CD4-positive, alpha-beta T cell treated with Interleukin-17A for 1 hour (primary cell): ENCODE measurements around the gene ZDHHC9.
A peak's percentile ranks its signal among the peaks of the same experiment; 100 is the strongest.
"Not testable (repeated sequence)": the region's sequence is repeated elsewhere in the genome, so short reads cannot be mapped to it uniquely, and the experiment has no call there.

ENCODE experiments used
- DNase-seq: peaks from one replicate; pipeline ENCODE4 v3.0.0-alpha.2; 2020

The ZDHHC9 gene

DNA sequence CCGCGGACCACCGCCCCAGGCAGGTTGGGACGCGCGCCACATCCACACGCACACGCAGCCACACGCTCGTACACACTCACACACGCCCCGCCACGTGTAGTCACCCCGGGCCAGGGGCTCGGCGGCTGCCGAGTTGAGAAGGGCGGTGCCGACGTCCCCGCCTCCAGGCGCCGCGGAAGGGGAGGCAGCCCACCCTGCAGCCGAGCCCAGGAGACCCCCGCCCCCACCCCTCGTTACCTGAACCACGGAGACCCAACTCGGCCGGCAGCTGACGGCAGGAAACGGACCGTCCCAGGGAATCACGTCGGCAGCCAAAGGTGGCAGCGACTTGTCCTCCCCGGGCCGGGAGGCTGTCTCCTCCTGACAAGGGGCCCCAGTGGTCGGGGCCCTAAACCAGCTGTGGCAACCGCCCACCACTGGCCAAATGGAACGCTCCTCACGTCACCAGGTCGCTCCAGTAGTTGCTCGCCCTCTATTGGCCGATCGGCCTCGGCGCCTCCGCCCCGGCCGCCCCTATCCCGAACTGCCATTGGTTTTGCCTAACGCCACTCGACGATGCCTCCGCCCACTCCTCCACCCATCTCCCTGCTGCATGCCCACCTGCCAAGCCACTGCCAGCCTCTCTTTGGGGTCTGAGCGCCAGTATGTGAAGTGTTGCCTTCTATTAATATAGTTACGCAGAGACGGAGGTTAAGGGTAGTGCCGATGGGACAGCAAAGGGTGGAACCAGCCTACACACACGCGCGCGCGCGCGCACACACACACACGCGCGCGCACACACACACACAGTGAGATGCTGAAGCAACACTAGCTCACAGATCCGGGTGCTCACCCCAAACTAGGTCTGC, at the start of gene ZDHHC9:
ZDHHC9 (minus strand) TSS at position 428 of the 848 bp plus-strand sequence. CDS start 1,941 bp downstream, outside the sequence.
- peak; percentile 90 for DNase-seq

DNA sequence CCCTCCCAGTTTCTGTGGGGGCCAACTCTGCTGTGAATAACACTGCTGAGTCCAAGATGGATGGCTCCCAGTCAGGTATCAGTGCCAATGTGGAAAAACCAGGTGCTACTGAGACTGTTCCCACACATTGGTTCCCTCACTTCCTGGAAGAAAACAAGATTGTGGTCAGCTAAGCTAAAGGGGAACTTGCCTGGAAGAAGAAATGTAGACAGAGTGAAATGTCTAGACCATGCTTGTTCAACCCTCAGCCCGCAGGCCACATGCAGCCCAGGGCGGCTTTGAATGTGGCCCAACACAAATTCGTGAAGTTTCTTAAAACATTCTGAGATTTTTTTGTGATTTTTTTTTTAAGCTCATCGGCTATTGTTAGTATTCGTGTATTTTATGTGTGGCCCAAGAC, 33.7 kb upstream of the ZDHHC9 start:
- no peak for DNase-seq

DNA sequence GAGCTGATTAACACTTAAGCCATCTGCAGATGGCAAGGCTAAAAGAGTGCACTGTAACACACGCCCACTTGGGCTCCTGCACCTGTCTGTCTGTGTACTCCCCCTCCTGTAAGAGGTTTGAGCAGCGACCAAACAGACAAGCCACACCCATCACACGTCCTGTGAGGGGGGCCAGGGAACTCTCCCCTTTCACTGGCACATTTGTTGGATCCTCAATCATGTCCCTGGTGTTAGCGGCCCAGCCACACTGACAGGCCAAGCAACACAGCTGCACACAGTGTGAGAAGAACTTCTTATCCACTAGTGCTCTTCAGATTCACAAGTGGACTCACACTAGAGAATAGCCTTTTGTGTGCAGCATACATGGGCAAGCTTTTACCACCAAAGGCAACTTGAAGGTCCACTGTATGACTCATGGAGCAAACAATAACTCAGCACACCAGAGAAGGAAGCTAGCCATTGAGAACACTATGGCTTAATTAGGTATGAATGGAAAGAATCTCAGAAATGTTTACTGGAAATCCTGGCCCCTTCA, 33.2 kb upstream of the ZDHHC9 start:
- no peak for DNase-seq

DNA sequence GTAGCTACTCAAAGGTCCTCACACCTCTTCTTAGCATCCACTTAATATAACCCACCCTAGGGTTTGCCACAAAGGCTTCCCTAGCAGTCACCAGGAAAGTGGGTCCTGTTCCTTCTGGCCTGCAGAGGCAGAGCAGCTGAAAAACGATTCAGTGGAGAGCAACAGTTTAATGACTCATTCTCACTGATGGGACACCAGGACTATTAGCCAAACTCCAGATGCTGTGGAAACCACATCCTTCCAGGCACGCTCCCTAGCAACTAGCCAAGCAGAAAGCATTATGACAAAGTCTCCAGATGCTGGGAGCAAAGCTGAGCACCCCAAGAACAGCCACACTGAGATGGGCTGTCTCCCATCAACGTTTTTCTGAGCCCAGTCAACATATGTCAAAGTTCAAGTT, 32.0 kb upstream of the ZDHHC9 start:
- DNase-seq, result no peak

DNA sequence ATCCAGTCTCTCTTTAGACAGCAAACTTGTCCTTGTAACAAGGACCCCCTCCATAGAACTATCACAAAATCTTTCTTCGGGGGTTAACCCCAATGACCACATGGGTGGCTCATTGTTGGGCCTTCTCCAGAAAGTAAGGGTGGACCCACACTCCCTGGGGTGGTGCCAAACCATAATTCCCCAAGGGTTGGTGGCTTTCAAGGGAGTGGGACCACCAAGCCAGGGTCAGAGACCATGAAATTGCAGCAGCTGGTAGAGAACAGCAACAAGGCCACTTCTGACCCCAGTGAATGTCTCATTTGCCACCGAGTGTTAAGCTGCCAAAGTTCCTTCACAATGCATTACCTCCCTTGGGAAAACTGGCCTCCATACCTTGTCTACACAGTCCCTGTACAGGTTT, 28.8 kb upstream of the ZDHHC9 start:
- DNase-seq, result no peak

DNA sequence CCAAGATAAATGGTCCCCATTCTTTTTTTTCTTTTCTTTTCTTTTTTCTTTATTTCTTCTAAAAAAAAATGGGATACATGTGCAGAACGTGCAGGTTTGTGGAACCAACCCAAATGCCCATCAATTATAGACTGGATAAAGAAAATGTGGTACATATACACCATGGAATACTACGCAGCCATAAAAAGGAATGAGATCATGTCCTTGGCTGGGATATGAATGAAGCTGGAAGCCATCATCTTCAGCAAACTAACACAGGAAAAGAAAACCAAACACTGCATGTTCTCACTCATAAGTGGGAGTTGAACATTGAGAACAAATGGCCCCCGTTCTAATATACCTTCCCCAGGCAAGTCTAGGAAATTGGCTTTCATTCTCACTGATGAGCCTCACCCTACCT, 22.6 kb upstream of the ZDHHC9 start:
- not testable (repeated sequence) for DNase-seq

DNA sequence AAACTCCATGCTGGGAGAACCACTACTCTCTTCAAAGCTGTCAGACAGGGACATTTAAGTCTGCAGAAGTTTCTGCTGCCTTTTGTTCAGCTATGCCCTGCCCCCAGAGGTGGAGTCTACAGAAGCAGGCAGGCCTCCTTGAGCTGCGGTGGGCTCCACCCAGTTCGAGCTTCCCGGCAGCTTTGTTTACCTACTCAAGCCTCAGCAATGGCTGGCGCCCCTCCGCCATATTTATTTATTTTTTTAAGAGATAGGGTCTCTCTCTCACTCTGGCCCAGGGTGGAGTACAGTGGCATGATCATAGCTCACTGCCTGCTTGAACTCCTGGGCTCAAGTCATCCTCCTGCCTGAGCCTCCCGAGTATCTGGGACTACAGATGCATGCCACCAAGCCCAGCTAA, 15.4 kb upstream of the ZDHHC9 start:
- not testable (repeated sequence) for DNase-seq

DNA sequence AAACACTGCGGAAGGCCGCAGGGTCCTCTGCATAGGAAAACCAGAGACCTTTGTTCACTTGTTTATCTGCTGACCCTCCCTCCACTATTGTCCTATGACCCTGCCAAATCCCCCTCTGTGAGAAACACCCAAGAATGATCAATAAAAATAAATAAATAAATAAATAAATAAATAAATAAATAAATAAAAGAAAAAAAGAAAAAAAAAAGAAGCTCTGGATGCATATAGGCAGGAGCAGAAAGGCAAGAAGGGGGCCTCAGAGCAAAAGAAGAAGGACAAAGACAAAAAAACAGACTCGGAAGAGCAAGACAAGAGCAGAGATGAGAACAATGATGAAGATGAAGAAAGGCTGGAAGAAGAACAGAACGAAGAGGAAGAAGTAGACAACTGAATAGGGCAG, 8.1 kb upstream of the ZDHHC9 start:
- not testable (repeated sequence) for DNase-seq

DNA sequence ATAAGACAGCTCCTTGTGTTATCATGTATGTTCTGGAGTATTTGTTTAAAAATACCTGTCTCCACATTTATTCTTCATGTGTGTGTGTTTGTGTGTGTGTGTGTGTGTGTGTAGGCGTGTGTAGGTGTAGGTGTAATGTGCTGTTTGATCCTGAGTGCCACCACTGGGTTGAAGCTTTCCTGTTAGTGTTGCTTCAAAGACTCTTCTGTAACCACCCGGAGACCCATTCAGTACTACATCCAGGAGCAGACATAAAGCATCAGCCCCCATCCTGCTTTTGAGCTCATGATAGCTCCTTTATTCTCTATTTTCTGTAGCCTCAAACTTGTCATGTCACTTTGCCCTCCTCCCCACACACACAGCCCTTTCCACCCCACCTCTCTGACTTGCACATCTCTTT, 3.0 kb upstream of the ZDHHC9 start:
- no peak for DNase-seq

DNA sequence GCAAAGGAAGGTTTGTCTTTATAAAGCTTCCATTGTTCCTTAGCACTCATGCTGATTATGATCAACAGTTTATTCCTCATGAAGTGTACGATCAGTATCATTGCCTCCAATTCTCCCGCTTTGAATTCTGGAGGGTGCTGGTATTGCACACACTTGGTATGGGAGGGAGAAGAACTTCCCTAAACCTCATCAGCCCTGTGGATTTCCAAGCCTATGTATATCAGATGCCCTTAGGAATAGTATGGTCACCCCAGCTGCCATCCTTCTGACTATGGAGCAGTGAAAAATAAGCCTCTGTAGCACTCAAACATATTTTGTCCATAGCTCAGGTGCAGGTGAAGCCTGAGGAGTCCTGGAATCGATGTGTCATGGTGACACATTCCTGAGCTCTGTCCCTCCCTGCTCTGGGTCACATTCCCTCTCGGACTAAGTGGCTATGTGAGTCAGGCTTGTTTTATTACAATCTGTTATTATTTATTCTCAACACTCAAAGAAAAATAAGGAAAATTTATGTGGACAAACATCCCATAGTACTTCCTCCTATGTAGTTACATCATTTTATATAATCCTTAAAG, 2.0 kb upstream of the ZDHHC9 start:
- DNase-seq, result no peak

DNA sequence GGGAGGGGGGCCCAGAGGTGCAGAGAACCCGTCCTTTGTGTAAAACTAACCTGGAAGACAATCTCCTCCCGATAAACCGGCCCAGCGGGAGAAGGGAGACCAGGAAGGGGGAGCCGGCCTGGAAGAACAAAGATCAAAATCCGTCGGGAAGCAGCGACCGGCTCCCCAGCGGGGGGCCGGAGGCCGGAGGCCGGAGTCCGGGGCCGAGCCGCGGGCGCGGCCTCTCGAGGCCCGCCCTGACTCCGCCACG, 552 bp downstream of the ZDHHC9 start:
- no peak for DNase-seq

DNA sequence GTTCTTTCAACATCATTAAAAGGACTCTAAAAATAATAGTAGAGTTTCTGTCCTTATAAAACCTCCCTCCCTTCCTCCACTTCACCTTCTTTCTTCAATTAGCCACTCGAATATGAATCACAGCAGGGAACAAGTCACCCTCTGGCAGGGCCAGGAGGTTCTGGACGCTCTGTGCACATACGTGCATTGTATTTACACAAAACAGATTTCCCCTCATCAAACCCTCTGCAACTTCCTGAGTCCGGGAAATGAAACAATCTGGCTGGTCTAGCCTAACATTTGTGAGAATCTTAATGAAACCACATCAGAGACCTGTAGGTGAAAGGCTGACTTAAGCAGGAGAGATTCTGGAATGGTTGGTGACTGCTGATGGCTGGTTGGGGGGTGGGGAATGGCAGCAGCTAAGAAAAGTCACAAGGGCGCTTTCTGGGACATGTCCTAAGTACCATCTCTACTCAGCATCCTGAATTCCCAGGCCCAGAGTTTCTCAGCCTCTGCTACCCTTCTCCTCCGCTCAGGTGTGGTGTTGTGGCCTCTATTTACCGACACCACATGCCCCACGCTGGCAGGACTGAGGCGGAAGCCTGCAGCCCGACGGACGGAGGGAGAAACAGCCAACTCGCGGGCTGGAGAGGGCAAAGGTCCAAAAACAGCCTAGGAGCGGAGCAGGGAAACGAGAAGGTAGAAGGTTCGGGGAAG, 1.0 kb downstream of the ZDHHC9 start:
- DNase-seq, result no peak

DNA sequence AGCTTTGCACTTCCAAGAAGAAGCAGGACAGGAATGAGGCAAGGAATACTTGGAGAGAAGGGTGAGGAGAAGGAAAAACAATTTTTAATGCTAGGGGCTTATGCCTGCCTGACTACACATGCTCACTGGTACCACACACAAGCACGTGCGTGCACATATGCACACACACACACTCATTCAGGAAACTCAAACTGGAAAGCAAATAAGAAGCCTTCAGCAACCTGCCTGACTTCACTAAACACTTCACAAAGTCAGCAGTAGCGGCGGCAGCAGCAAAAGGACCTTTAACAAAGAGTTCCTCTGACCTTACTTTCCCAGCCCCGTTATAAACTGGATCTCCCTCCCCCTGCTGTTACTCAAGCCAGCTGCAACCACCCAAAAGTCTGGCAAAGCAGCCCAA, 3.3 kb downstream of the ZDHHC9 start:
- no peak for DNase-seq

DNA sequence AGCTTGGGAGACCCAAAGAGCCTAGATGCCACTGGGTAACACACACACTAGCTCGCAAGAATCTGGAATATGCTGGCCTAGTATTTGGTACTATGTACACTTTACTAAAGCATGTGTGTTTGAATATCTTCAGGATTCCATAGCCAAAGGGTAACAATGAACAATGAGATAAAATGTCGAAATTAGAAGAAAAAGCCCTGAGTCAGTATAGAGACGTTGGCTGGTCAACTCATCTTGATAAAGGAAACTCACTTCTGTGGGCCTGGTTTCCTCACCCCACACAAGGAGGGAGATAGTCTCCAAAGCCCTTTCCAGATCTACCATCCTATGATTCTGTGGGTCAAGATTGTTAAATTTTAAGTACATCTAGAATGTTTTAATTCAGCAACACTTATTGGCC, 6.9 kb downstream of the ZDHHC9 start:
- DNase-seq, result no peak

DNA sequence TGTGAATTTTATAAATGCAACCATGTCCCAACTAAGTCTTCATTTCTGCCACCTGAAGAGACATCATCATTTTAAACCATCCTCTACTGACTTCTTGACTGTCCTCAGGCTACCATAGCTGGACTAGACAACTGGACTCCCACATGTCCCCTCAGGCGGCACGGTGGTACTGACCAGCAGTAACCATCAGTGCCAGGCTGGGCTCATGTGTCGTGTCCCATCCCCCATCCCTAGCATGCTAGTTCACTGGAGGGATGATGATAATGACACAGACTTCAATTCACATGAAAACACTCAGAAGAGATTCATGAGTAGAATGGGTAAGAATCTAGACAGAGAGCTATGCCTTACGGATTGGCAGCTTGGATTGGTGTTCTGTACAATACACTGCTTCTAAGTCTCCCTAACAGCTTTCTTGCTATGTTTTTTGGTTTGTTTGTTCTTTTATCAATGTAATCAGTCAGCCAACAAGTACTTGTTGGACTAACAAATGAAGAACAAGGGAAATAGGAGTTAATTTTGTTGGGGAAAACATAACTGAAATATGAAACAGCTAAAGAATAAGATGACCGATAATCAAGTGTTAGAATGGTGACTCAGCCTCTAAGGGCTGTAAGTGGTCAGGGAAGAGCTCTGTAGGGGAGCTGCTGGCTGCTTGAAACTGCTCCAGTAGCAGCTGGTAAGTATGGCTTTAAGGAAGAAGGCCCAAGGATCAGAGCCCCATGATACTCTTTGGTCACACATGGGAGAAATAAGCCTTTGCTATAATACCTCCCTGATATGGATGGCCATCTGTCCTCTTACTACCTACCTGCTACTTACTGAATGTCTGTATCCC, 10.3 kb downstream of the ZDHHC9 start:
- DNase-seq, result no peak

DNA sequence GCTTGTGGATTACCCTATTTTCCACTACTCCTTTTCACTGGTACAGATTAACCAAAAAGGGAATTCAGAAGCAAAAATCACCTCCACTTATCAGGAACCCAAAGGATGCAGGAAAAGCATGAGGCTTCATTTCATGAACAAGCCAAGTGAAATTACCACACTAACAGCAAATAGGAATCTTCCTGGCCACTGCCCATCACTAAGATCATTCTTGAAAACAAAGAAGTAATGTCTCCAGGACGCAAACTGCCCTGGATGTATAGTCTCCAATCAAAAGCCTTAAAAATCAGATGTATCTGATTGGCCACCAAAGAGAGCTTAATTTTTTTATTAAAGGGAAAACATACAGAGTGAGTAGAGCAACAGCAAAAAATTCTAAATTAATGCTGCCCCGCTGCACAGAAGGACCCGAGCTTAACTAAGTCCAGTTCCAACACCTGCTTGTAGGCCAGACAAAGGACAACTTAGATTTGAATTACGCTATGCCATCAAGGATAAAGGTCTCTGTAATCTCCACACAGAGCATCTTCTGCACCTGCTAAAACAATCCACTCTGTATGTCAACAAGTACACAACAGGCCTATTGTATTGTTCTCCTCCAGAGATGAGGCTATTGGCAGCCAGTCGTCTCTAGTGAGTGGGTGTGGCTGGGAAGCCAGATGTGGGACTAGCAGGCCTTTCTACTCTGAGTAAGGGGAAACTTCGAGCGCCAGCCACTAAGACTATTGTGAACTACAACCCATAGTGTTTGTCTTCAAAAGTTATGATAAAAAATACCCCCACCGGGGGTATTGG, 12.4 kb downstream of the ZDHHC9 start:
- DNase-seq, result no peak

DNA sequence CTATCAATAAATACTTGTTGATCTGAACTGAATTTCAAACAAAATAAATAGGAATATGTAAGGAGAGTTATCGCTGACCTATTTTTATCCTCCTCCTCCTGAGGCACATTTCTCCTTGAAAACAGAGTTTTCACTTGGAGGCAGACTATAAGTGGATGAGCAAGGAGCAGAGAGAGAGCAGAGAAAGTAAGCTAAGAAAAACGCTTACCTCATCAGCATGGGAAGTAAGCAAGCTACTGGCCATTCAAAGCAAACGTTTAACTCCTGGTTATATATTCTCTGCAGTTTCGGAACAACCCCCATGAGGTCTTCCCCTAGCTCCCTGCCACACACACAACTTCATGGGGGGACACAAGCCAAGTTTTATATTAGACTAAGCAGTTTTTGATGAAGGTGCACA, 13.2 kb downstream of the ZDHHC9 start:
- DNase-seq, result no peak

DNA sequence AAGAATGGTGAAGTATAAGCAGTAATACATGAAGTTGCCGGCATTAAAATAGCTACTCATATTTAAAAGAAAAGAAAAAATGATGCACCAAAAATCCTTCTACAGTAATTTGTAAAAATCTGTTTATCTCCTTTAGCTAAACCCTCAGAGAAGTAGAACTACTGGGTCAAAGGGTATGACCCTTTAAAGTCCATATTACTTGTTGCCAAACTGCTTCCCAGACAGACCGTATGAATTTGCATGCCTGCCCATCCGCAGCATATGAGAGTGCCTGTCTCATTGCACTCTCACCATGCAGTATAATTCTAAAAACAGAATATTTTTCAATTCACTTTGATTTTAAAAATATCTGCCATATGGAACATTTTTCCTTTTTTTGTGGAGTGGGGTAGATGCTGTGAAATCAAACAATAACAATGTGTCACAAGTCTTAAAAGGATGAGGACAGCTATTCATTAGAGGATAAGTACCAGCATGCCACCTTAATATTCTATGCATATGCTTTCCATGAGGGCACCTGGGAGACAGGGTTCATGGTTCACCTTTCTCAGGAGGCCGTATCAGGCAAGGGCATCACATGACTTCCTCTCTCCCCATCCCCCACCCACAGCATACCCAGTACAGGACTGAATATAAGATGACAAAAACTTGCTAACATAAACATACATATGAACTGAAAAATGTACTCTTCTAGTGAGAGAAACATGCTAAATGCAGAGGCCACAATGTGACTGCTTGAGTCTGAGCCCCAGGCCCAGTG, 17.8 kb downstream of the ZDHHC9 start:
- DNase-seq, result peak; percentile 13

DNA sequence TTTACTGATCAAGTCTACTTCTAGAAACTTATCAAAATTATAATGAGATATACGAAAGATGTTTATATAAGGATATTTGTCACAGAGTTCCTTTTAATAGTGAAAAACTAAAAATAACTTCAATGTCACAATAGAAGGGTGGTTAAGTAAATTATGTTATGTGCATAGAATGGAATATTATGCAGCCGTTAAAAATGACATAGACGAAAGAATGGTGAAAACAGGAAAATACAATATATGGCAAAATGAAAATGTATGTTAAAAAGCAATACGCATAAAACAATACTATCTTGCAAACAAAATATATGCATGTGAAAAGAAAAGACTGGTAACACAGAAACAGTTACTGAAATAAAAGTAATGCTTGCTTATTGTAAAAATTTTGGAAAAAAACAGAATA, 19.1 kb downstream of the ZDHHC9 start:
- no peak for DNase-seq

DNA sequence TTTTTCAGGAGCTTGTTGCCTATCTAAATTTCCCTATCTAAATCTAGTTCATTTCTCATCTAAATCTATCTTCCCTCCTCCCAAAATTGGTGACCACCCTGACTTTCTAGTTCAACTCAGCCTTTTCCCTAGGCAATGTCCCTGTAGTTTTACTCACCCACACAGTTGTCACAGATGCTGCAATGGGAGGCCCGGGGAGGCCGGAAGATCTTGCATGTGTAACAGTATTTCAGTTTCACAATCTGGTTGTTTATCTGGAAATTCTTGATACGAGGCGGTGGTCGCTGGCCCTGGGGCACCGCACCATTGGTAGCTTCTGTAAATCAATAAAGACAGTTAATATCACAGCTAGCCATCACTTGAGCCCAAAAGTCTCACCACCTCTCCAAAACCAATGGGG, 20.2 kb downstream of the ZDHHC9 start:
- no peak for DNase-seq

DNA sequence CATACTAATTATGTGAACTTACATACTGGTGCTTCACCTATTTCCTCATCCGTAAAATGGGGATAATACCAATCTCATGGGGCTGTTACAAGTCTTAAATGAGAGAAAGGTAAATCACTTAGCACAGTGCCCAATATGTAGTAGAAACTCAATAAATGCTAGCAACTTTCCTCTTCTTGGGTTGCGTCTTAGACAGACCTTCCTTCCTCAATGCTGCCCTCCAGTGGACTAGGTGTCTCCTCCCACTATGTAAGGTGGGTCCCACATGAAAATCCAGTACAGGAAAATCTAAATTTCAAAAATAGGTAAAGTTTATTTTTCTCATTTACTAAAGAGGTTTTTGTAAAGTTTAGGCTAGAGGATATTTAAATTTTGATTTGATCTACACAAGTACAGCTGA, 20.6 kb downstream of the ZDHHC9 start:
- DNase-seq, result peak; percentile 72

DNA sequence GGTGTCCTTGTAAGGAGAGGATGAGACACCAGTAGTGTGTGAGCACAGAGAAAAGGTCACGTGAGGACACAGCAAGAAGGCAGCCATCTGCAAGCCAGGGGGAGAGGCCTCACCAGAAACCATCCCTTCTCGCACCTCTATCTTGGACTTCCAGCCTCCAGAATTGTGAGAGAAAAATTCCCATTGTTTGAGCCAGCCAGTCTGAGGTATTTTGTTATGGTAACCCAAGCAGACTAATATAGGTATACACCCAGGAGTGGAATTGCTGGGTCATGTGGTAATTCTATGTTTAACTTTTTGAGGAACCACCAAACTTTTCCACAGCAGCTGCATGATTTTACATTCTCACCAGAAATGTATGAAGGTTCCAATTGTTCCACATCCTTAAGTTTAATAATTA, 25.6 kb downstream of the ZDHHC9 start:
- no peak for DNase-seq
